Thymus (tissue), 11 donors: Measurements from ENCODE around the gene GPR15. TPM values are rescaled to one million over a fixed set of nuclear protein-coding genes. Genes with fewer than 3 reads are reported as not detected.

ENCODE experiments used
- DNase-seq, 9 donors: peaks; one replicate each; pipeline ENCODE4 v3.0.0-alpha.2; 2013; ENCODE audit warnings: low spot score in 9 of 9, low read depth in 6 of 9, missing footprints in 1 of 9
- H3K27ac ChIP-seq, 2 donors: one replicate each; pipeline ENCODE4 v1.5.1; 2013; ENCODE audit warnings: control low read depth in 1 of 2, low read depth in 1 of 2, low read length in 1 of 2, mild to moderate bottlenecking in 1 of 2, moderate library complexity in 1 of 2
- H3K27me3 ChIP-seq, 2 donors: one replicate each; pipeline ENCODE4 v1.5.1; 2013; ENCODE audit warnings: low read length in 1 of 2; ENCODE audit not compliant: control insufficient read depth in 2 of 2, insufficient read depth in 1 of 2
- H3K36me3 ChIP-seq, 2 donors: one replicate each; pipeline ENCODE4 v1.5.1; 2013; ENCODE audit warnings: low read length in 1 of 2, mild to moderate bottlenecking in 1 of 2, moderate library complexity in 1 of 2; ENCODE audit not compliant: control insufficient read depth in 2 of 2, insufficient read depth in 2 of 2
- H3K4me1 ChIP-seq, 2 donors: one replicate each; pipeline ENCODE4 v1.5.1; 2013; ENCODE audit warnings: low read length in 2 of 2; ENCODE audit not compliant: control insufficient read depth in 2 of 2, insufficient read depth in 2 of 2
- H3K4me3 ChIP-seq, 2 donors: one replicate each; pipeline ENCODE4 v1.5.1; 2013; ENCODE audit warnings: low read length in 2 of 2, control low read depth in 1 of 2, mild to moderate bottlenecking in 1 of 2
- H3K9me3 ChIP-seq, 2 donors: one replicate each; pipeline ENCODE4 v1.5.1; 2013; ENCODE audit warnings: low read length in 1 of 2, mild to moderate bottlenecking in 1 of 2; ENCODE audit not compliant: control insufficient read depth in 2 of 2, insufficient read depth in 1 of 2
- WGBS: extraction: QIAGEN DNeasy Blood & Tissue Kit; methylation state at CpG from one replicate; pipeline ENCODE4 v1.1.7; 2013; 5-methylcytosine and 5-hydroxymethylcytosine counted together
- polyA plus RNA-seq: library from polyadenylated mRNA; stranded (reverse); fragments of 200-250 nt; gene quantifications from one replicate; pipeline ENCODE4 v1.2.3, GENCODE V29; 2013
- total RNA-seq: library from RNA; stranded (reverse); fragments of 120-200 nt; gene quantifications from one replicate; pipeline ENCODE4 v1.2.4, GENCODE V29; 2013
- donor health status: healthy.

The GPR15 gene
- total and polyA plus RNA-seq, 2 donors = 0.47 to 1.0 TPM

DNA sequence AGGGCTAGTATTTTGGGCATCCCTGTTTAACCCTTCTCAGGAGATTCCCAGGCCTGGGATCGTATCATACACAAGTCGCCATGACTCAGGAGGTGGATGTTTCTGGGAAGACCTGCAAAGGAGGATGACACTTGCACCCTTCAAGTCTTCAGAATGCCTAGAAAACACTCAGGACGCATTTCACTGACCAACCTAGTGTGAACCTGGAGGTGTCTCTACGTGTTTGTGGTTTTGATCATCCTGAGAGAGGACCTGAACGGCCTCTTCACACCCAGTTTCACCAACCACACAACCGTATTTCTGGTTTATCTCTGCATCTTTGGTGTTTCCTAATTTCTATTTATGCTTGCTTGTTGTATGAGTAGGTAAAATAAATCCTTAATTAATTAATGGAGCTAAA is 6.3 kb upstream of the GPR15 start:
- H3K27me3 ChIP-seq = no peaks in the 10 kb centered on the region
- no peaks in the 10 kb centered on the region for H3K9me3 ChIP-seq
- 48% methylated on average over 6 of the region's 6 CpGs for WGBS
- H3K27ac ChIP-seq = no peak overlapping the region
- peaks cover 0 to 5% of the 10 kb centered on the region in 2 donors for H3K36me3 ChIP-seq
- H3K4me1 ChIP-seq = peaks cover 3 to 11% of the 10 kb centered on the region in 2 donors
- no peak for DNase-seq
- no peak overlapping the region for H3K4me3 ChIP-seq

DNA sequence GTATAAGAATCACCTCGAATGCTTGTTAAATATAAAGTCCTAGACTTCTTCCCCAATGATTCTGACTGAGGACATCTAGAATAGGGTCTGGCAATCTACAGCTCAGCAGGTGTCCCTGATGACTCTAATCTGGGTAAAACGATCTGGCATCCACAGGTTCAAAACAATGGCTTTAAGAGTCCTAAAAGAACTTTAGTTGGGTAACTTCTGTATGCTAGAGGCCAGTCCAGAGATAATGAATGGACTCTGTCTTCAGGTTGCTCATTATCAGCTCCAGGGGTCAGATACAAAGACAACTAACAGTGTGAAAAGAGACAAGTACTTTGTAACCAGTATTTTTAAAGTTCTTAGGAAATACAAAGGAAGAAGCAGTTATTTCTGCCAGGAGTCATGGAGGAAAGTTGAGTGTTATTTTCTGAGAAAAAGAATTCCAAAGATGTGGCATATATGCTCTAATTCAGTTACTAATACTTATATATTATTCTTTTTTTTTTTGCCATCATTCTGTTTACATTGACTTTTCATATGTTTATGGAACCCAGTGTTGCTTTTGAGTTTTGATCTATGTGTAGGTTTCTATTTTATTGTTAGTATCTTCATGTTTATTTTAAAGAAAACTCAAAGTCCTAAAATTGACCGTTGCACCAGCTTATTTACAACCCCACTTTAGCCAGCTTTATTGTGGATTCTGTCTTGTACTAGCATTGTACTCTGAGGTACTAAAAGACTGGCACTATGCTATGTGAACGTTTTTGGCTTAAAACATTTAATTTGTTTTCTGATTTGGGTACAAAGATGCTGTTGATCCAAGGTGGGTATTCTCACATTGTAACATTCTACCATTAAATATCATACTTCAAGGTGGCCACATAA is 3.1 kb upstream of the GPR15 start:
- Histone ChIP-seq H3K9me3 (no peaks in the 10 kb centered on the region), H3K4me3 (no peak overlapping the region), H3K36me3 (no peaks in the 10 kb centered on the region), H3K27ac (no peak overlapping the region), H3K27me3 (no peaks in the 10 kb centered on the region), H3K4me1 (no peaks in the 10 kb centered on the region)
- no peak for DNase-seq
- 90% methylated on average over 4 of the region's 4 CpGs for WGBS

DNA sequence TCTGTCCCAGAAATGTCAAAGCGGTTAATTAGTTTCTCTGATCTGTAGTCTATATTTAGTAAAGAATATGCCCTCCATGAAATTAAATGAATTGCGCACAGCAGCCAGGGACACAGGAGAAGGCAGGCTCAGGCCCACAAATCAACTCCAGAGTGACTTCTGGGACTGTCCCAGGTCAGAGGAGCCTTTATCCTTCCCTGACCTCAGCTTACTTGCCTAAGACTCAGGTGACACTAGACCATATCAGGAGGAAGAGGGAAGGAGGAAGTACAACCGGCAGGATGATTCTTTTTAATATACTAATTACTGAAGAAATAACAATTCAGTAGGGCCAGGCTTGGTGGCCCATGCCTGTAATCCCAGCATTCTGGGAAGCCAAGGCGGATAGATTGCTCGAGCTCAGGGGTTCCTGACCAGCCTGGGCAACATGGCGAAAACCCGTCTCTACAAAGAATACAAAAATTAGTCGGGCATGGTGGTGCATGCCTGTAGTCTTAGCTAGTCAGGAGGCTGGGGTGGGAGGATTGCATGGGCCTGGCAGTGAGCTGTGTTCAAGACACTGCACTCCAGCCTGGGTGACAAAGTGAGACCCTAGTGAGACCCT is 1.8 kb upstream of the GPR15 start:
- no peaks in the 10 kb centered on the region for H3K36me3 ChIP-seq
- 89% methylated on average over 8 of the region's 8 CpGs for WGBS
- H3K4me3 ChIP-seq = no peak overlapping the region
- H3K9me3 ChIP-seq = no peaks in the 10 kb centered on the region
- H3K4me1 ChIP-seq = no peaks in the 10 kb centered on the region
- no peaks in the 10 kb centered on the region for H3K27me3 ChIP-seq
- DNase-seq = no peak
- no peak overlapping the region for H3K27ac ChIP-seq

GRCh38 chr3:98530676-98531075 is 1.1 kb upstream of the GPR15 start:
- WGBS = 97% methylated on average over 2 of the region's 2 CpGs
- Histone ChIP-seq H3K4me3 (no peak overlapping the region), H3K9me3 (no peaks in the 10 kb centered on the region), H3K4me1 (no peaks in the 10 kb centered on the region), H3K27ac (no peak overlapping the region), H3K36me3 (no peaks in the 10 kb centered on the region), H3K27me3 (no peaks in the 10 kb centered on the region)
- no peak for DNase-seq

DNA sequence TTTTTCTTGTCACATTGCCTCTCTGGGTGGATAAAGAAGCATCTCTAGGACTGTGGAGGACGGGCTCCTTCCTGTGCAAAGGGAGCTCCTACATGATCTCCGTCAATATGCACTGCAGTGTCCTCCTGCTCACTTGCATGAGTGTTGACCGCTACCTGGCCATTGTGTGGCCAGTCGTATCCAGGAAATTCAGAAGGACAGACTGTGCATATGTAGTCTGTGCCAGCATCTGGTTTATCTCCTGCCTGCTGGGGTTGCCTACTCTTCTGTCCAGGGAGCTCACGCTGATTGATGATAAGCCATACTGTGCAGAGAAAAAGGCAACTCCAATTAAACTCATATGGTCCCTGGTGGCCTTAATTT is 478 bp downstream of the GPR15 start:
- no peaks in the 10 kb centered on the region for H3K4me1 ChIP-seq
- no peak for DNase-seq
- no peaks in the 10 kb centered on the region for H3K27me3 ChIP-seq
- no peak overlapping the region for H3K4me3 ChIP-seq
- H3K27ac ChIP-seq = no peak overlapping the region
- H3K9me3 ChIP-seq = no peaks in the 10 kb centered on the region
- no peaks in the 10 kb centered on the region for H3K36me3 ChIP-seq
- WGBS = 95% methylated on average over 5 of the region's 5 CpGs

DNA sequence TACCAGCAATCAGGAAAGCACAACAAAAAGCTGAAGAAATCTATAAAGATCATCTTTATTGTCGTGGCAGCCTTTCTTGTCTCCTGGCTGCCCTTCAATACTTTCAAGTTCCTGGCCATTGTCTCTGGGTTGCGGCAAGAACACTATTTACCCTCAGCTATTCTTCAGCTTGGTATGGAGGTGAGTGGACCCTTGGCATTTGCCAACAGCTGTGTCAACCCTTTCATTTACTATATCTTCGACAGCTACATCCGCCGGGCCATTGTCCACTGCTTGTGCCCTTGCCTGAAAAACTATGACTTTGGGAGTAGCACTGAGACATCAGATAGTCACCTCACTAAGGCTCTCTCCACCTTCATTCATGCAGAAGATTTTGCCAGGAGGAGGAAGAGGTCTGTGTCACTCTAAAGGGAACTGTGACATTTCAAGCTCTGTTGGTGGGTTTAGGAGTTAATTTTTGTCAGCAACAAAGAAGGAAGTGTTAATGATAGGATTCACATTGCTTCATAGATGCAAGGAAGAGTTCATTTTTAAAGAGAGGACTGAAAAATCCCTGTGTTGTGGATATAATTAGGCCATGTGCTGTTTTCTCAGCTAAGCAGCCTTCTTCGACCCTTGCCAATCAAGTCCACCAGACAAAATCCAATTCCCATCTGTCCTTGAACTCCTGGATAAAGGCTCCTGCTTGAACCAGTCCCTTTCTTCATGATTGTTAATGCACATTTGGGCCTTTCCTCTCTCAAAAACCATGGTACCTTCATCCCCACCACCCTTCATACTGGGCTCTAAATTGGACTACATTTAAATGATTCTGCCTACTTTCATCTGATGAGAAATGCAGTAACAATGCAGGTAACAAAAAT is 1.2 kb downstream of the GPR15 start:
- 98% methylated on average over 6 of the region's 6 CpGs for WGBS
- Histone ChIP-seq H3K27me3 (no peaks in the 10 kb centered on the region), H3K36me3 (no peaks in the 10 kb centered on the region), H3K9me3 (no peaks in the 10 kb centered on the region), H3K27ac (no peak overlapping the region), H3K4me3 (no peak overlapping the region), H3K4me1 (no peaks in the 10 kb centered on the region)
- no peak for DNase-seq

GRCh38 chr3:98534168-98534567 is 2.4 kb downstream of the GPR15 start:
- Histone ChIP-seq H3K27ac (no peak overlapping the region), H3K27me3 (no peaks in the 10 kb centered on the region), H3K36me3 (no peaks in the 10 kb centered on the region), H3K4me1 (no peaks in the 10 kb centered on the region), H3K9me3 (no peaks in the 10 kb centered on the region), H3K4me3 (no peak overlapping the region)
- 98% methylated on average over 2 of the region's 2 CpGs for WGBS
- DNase-seq = no peak

GRCh38 chr3:98534734-98535133 is 3.0 kb downstream of the GPR15 start:
- no peak for DNase-seq
- Histone ChIP-seq H3K9me3 (no peaks in the 10 kb centered on the region), H3K4me3 (no peak overlapping the region), H3K36me3 (no peaks in the 10 kb centered on the region), H3K27ac (no peak overlapping the region), H3K27me3 (no peaks in the 10 kb centered on the region), H3K4me1 (no peaks in the 10 kb centered on the region)
- 98% methylated on average over 1 of the region's 1 CpG for WGBS

GRCh38 chr3:98536456-98537017 is 4.8 kb downstream of the GPR15 start:
- Histone ChIP-seq H3K27me3 (no peaks in the 10 kb centered on the region), H3K4me3 (no peak overlapping the region), H3K27ac (no peak overlapping the region), H3K4me1 (no peaks in the 10 kb centered on the region), H3K9me3 (no peaks in the 10 kb centered on the region), H3K36me3 (no peaks in the 10 kb centered on the region)
- 94% methylated on average over 6 of the region's 6 CpGs for WGBS
- no peak for DNase-seq
